Motor neuron (in vitro differentiated cells): Measurements from ENCODE around the gene ZDBF2. TPM values are rescaled to one million over a fixed set of nuclear protein-coding genes. Genes with fewer than 3 reads are reported as not detected.

Experiments used
- ATAC-seq, 8 experiments: fragments of 200-7000 bp; cut with Tn5 transposase; replicated peaks in 6 of 8; 2 replicates each; pipeline ENCODE4 v1.8.0; 2021; ENCODE audit warnings: mild to moderate bottlenecking in 8 of 8, moderate library complexity in 8 of 8
- H3K27ac ChIP-seq, 2 donors: fragments of 250-450 bp; sonication (Bioruptor Pico); 2 replicates each; pipeline ENCODE4 v1.9.0; 2021; ENCODE audit warnings: antibody characterized with exemption in 2 of 2, mild to moderate bottlenecking in 2 of 2, moderate library complexity in 1 of 2
- H3K4me1 ChIP-seq, 2 donors: fragments of 250-450 bp; sonication (Bioruptor Pico); replicated peaks in 1 of 2; 2 replicates each; pipeline ENCODE4 v1.6.1; 2021; ENCODE audit warnings: antibody characterized with exemption in 2 of 2, mild to moderate bottlenecking in 2 of 2, moderate library complexity in 1 of 2
- H3K4me3 ChIP-seq, 5 donors: fragments of 250-450 bp; sonication (Bioruptor Pico); 2 replicates each; pipeline ENCODE4 v1.9.0; 2021; ENCODE audit warnings: antibody characterized with exemption in 5 of 5, mild to moderate bottlenecking in 5 of 5, moderate library complexity in 4 of 5
- WGBS, 10 experiments: fragments of 450-650 bp; shearing (Covaris generic); methylation state at CpG; one replicate each; pipeline ENCODE4 v1.0.0; 2022; 5-methylcytosine and 5-hydroxymethylcytosine counted together
- in situ Hi-C, 9 experiments: fragments of 400-800 bp; cut with MboI; loops; one replicate each; pipeline ENCODE4 v1.15.0; 2021; ENCODE audit warnings: low sequenced_read_pairs in 9 of 9, low pct_unique_long_range_greater_than_20kb in 2 of 9; ENCODE audit not compliant: unreplicated experiment in 9 of 9
- total RNA-seq, 8 experiments: library from RNA; unstranded; fragments of 300-600 nt; gene quantifications; 2 replicates each; pipeline versions ENCODE4 v1.2.3 to v1.2.4, GENCODE V29; 2022

The ZDBF2 gene
- total RNA-seq, 8 experiments from 2014 or later, result 10.7 to 52.4 (median 24.6) TPM

GRCh38 chr2:206305523-206306245 is 31.2 kb downstream of the ZDBF2 start:
- no peak overlapping the region for H3K4me3 ChIP-seq
- in situ Hi-C loops, result no loop called here
- 17 to 95% (median 89%) methylated on average over 1 to 3 of the region's 3 CpGs; no CpG with 5 or more reads in 2 of the 10 experiments for WGBS, 10 experiments
- no peaks in the 10 kb centered on the region for H3K4me1 ChIP-seq
- no peak overlapping the region for H3K27ac ChIP-seq
- no peak for ATAC-seq

- Histone ChIP-seq H3K27ac (no peak overlapping the region), H3K4me3 (no peak overlapping the region), H3K4me1 (no peaks in the 10 kb centered on the region)
- 70 to 100% (median 94%) methylated on average over 2 to 9 of the region's 9 CpGs for WGBS, 10 experiments
- in situ Hi-C loops, result no loop called here
- ATAC-seq, result no peak
Observed at GRCh38 chr2:206311026-206311425, 36.6 kb downstream of the ZDBF2 start.

GRCh38 chr2:206316141-206316540 is 41.7 kb downstream of the ZDBF2 start:
- 50 to 100% (median 100%) methylated on average over 1 of the region's 1 CpG; no CpG with 5 or more reads in 1 of the 10 experiments for WGBS, 10 experiments
- Histone ChIP-seq H3K4me3 (no peak overlapping the region), H3K27ac (no peak overlapping the region), H3K4me1 (no peaks in the 10 kb centered on the region)
- in situ Hi-C loops, result no loop called here
- ATAC-seq, result no peak

DNA sequence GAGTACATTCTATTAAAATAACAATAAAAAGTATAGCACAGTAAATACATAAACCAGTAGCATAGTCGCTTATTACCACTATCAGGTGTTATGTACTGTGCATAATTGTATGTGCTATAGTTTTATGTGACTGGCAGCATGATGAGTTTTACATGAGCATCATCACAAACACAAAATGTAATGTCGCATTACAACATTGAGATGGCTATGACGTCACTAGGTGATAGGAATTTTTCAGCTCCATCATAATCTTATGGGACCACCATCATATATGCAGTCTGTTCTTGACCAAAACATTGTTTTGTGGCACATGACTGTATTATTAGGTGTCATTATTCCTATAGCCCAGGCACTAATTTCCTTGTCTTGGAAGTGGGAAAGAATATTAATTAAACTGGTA is 48.6 kb downstream of the ZDBF2 start:
- 21 to 100% (median 76%) methylated on average over 1 to 3 of the region's 3 CpGs; no CpG with 5 or more reads in 1 of the 10 experiments for WGBS, 10 experiments
- in situ Hi-C loops, result no loop called here
- Histone ChIP-seq H3K4me1 (no peaks in the 10 kb centered on the region), H3K4me3 (no peak overlapping the region), H3K27ac (no peak overlapping the region)
- no peak for ATAC-seq

DNA sequence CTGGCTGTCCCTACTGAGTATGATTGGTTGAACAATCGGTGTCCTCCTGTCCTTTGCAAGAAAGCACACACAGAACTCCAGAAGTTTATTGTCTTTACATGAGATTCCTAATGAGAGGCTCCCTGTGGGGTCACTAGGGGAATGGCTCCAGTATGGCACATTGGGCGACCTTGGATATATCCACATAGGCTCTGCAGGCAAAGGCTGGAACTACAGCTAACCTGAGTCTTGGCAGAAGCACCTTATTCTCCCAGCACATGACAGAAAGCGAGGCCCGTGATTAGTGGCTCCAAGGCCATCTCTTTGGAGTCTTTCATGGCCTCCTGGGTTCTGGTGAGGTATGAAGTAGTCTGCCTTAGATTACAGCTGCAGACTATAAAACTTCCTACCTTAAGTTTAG is 49.0 kb downstream of the ZDBF2 start:
- H3K4me1 ChIP-seq, result peaks cover 0 to under 1% of the 10 kb centered on the region in 2 donors
- in situ Hi-C loops, result no loop called here
- H3K27ac ChIP-seq, result no peak overlapping the region
- WGBS, 10 experiments, result 8 to 96% (median 81%) methylated on average over 1 to 4 of the region's 4 CpGs; no CpG with 5 or more reads in 4 of the 10 experiments
- ATAC-seq, result no peak
- H3K4me3 ChIP-seq, result no peak overlapping the region

DNA sequence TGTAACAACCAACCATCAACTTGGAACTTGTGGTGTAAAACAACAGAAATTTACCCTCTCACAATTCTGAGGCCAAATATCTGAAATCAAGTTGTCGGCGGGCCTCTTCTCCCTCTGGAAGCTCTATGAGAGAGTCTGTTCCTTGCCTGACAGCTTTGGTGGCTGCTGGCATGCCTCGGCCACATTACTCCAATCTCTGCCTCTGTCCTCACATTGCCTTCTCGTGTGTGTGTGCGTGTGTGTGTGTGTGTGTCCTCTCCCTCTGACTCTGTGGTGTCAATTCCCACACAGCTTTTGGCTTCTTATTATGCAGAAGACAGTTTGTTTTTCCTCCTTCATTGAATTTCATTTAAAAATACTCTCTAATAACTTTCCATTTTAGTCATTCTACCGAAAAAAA is 50.4 kb downstream of the ZDBF2 start:
- no peak for ATAC-seq
- peaks cover 0 to 5% of the 10 kb centered on the region in 2 donors for H3K4me1 ChIP-seq
- in situ Hi-C loops, result no loop called here
- whole genome bisulfite sequencing, 10 experiments, result 42 to 93% (median 78%) methylated on average over 2 to 6 of the region's 6 CpGs
- H3K27ac ChIP-seq, result no peak overlapping the region
- H3K4me3 ChIP-seq, result no peak overlapping the region

- in situ Hi-C loops, result no loop called here
- 0 to 29% (median 0%) methylated on average over 1 of the region's 1 CpG; no CpG with 5 or more reads in 5 of the 10 experiments for WGBS, 10 experiments
- Histone ChIP-seq H3K4me3 (no peak overlapping the region), H3K27ac (no peak overlapping the region), H3K4me1 (peaks cover 0 to 5% of the 10 kb centered on the region in 2 donors)
- peak in 3 of 8 experiments; percentile 53 to 60 (median 54) for ATAC-seq
Observed at GRCh38 chr2:206328974-206329373, 54.5 kb downstream of the ZDBF2 start.

DNA sequence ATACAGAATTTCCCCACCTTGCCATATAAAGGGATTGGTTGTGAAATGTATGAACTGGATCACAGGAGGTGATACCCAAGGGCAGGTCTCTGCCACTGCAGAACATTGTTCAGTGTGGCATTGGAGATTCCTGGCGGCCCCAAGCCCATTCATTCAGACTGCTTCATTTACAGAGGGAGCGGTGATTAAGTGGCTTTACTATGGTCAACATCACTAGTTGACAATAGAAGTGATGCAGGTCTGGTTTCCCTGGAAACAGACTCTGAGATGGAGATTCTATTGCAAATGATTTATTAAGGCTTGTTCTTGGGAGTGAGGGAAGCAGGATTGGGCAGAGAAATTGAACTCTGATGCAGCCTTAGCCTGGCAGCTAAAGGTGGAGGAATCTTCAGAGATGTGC is 62.4 kb downstream of the ZDBF2 start:
- H3K27ac ChIP-seq, result no peak overlapping the region
- peaks cover 9 to 19% of the 10 kb centered on the region in 2 donors for H3K4me1 ChIP-seq
- 0 to 80% (median 0%) methylated on average over 1 to 2 of the region's 2 CpGs; no CpG with 5 or more reads in 5 of the 10 experiments for WGBS, 10 experiments
- no peak overlapping the region for H3K4me3 ChIP-seq
- ATAC-seq, result peak in 5 of 8 experiments; percentile 99
- in situ Hi-C loops, result no loop called here

DNA sequence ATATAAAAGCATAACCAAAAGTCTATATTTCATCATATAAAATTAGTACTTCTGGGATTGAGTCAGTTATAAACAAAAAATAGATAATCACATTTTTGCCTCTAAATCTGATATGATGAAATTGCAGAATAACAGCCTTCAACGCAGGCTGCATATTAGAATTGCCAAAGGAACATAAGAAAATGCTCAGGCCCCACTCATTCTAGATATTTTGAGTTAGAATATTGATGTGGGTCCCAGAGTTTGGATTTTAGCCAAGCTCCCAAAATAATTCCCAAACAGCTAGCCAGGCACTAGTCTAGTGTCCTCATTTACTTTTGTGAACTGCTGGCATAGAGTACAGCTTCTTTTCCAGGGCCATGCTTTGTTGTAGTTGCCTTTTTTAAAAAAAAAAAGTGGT is 63.5 kb downstream of the ZDBF2 start:
- in situ Hi-C loops, result no loop called here
- Histone ChIP-seq H3K27ac (no peak overlapping the region), H3K4me3 (no peak overlapping the region), H3K4me1 (peaks cover 9 to 19% of the 10 kb centered on the region in 2 donors)
- 0 to 100% (median 57%) methylated on average over 1 of the region's 1 CpG; no CpG with 5 or more reads in 2 of the 10 experiments for WGBS, 10 experiments
- no peak for ATAC-seq

DNA sequence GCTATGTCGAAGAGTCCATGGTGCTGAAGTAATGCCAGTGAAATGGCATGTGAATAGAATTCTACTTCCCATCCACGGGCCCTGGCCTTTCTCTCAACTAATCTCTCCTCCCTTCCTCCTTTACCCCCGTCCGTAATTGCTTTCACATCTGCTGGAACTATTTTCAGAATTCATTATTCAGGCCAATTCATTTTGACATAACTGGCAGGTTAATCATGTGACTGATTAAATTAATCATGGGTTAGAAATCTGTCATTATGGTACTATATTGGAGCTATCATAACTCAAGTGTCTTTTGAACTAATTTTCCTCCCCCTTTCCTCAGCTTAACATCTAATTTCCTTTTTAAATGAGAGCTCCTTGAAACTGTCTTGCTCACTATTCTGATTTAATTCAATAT is 66.9 kb downstream of the ZDBF2 start:
- H3K4me3 ChIP-seq, result no peak overlapping the region
- H3K27ac ChIP-seq, result no peak overlapping the region
- in situ Hi-C loops, result no loop called here
- peaks cover 6 to 12% of the 10 kb centered on the region in 2 donors for H3K4me1 ChIP-seq
- peak in 1 of 8 experiments; percentile 22 for ATAC-seq
- 17 to 89% (median 59%) methylated on average over 1 to 4 of the region's 4 CpGs; no CpG with 5 or more reads in 2 of the 10 experiments for WGBS, 10 experiments

DNA sequence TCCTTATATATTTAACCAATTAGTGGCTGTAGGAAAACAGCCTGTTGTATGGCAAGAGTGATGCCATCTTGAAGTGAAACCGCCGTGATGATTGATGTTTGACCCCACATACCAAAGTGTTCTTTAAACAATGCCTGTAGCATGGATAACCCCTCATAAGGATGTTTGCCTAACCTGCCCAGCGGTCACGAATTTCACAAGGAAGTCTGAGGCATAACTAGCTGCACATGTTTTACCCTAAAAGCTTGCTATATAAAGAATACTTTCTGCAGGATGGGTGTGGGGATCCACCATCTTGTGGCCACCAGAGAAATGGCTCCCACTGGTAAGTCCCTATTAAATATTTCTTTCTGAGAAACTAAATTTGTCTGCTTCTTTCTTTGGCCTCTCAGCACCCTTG is 68.7 kb downstream of the ZDBF2 start:
- in situ Hi-C loops, result no loop called here
- Histone ChIP-seq H3K27ac (no peak overlapping the region), H3K4me1 (no peaks in the 10 kb centered on the region), H3K4me3 (no peak overlapping the region)
- ATAC-seq, result no peak
- WGBS, 10 experiments, result 17 to 100% (median 80%) methylated on average over 2 to 4 of the region's 4 CpGs; no CpG with 5 or more reads in 3 of the 10 experiments

GRCh38 chr2:206343816-206344215 is 69.4 kb downstream of the ZDBF2 start:
- 80 to 100% (median 80%) methylated on average over 1 of the region's 1 CpG; no CpG with 5 or more reads in 6 of the 10 experiments for WGBS, 10 experiments
- in situ Hi-C loops, result no loop called here
- no peak for ATAC-seq
- Histone ChIP-seq H3K27ac (no peak overlapping the region), H3K4me1 (no peaks in the 10 kb centered on the region), H3K4me3 (no peak overlapping the region)

- ATAC-seq, result no peak
- 50 to 100% (median 90%) methylated on average over 1 to 3 of the region's 3 CpGs; no CpG with 5 or more reads in 2 of the 10 experiments for WGBS, 10 experiments
- no peak overlapping the region for H3K4me3 ChIP-seq
Observed at GRCh38 chr2:206345606-206346005, 71.1 kb downstream of the ZDBF2 start.

GRCh38 chr2:206349375-206349774 is 74.9 kb downstream of the ZDBF2 start:
- no peak overlapping the region for H3K27ac ChIP-seq
- no peak overlapping the region for H3K4me3 ChIP-seq
- H3K4me1 ChIP-seq, result no peaks in the 10 kb centered on the region
- WGBS, 10 experiments, result 0 to 100% (median 73%) methylated on average over 1 to 3 of the region's 3 CpGs; no CpG with 5 or more reads in 4 of the 10 experiments
- in situ Hi-C loops, result no loop called here
- no peak for ATAC-seq

More at GRCh38 chr2:206345606-206346005, 71.1 kb downstream of the ZDBF2 start:
- H3K4me1 ChIP-seq, result no peaks in the 10 kb centered on the region
- no peak overlapping the region for H3K27ac ChIP-seq
- in situ Hi-C loops, result no loop called here
